Measurements from ENCODE around the gene CNTROB.

Gene CNTROB

GRCh38 chr17:7955414-7956227, 23.6 kb downstream of the CNTROB start:
- H3K4me3 ChIP-seq (ENCODE audit: low read length): no peak overlapping the region
- no peaks in the 10 kb centered on the region for H3K9me3 ChIP-seq (ENCODE audit: control insufficient read depth, low read length)
- no peak overlapping the region for H3K9ac ChIP-seq (ENCODE audit: low read length)
- H3K27me3 ChIP-seq (ENCODE audit: control insufficient read depth, insufficient read depth, low read length): no peaks in the 10 kb centered on the region
- no peaks in the 10 kb centered on the region for H3K4me1 ChIP-seq (ENCODE audit: control insufficient read depth, insufficient read depth, low read length)
- no peaks in the 10 kb centered on the region for H3K36me3 ChIP-seq (ENCODE audit: control insufficient read depth, insufficient read depth, low read length)

GRCh38 chr17:7956228-7956965, 24.4 kb downstream of the CNTROB start:
- no peaks in the 10 kb centered on the region for H3K36me3 ChIP-seq (ENCODE audit: control insufficient read depth, insufficient read depth, low read length)
- no peak overlapping the region for H3K9ac ChIP-seq (ENCODE audit: low read length)
- H3K27me3 ChIP-seq (ENCODE audit: control insufficient read depth, insufficient read depth, low read length): no peaks in the 10 kb centered on the region

GRCh38 chr17:7959503-7960253, 27.7 kb downstream of the CNTROB start:
- H3K9me3 ChIP-seq (ENCODE audit: control insufficient read depth, low read length): no peaks in the 10 kb centered on the region
- H3K9ac ChIP-seq (ENCODE audit: low read length): no peak overlapping the region
- H3K36me3 ChIP-seq (ENCODE audit: control insufficient read depth, insufficient read depth, low read length): no peaks in the 10 kb centered on the region
- H3K4me3 ChIP-seq (ENCODE audit: low read length): no peak overlapping the region
- peaks cover 3% of the 10 kb centered on the region for H3K27me3 ChIP-seq (ENCODE audit: control insufficient read depth, insufficient read depth, low read length)
- H3K4me1 ChIP-seq (ENCODE audit: control insufficient read depth, insufficient read depth, low read length): no peaks in the 10 kb centered on the region

More at GRCh38 chr17:7956228-7956965, 24.4 kb downstream of the CNTROB start:
- Histone ChIP-seq H3K4me1 (ENCODE audit: control insufficient read depth, insufficient read depth, low read length) (no peaks in the 10 kb centered on the region), H3K9me3 (ENCODE audit: control insufficient read depth, low read length) (no peaks in the 10 kb centered on the region), H3K4me3 (ENCODE audit: low read length) (no peak overlapping the region)

GRCh38 chr17:7961421-7961820, 29.4 kb downstream of the CNTROB start:
- H3K4me1 ChIP-seq (ENCODE audit: control insufficient read depth, insufficient read depth, low read length): no peaks in the 10 kb centered on the region
- H3K9me3 ChIP-seq (ENCODE audit: control insufficient read depth, low read length): no peaks in the 10 kb centered on the region
- H3K9ac ChIP-seq (ENCODE audit: low read length): no peak overlapping the region
- H3K4me3 ChIP-seq (ENCODE audit: low read length): no peak overlapping the region
- H3K36me3 ChIP-seq (ENCODE audit: control insufficient read depth, insufficient read depth, low read length): no peaks in the 10 kb centered on the region
- peaks cover 3% of the 10 kb centered on the region for H3K27me3 ChIP-seq (ENCODE audit: control insufficient read depth, insufficient read depth, low read length)

- H3K4me3 ChIP-seq (ENCODE audit: low read length): no peak overlapping the region
- H3K4me1 ChIP-seq (ENCODE audit: control insufficient read depth, insufficient read depth, low read length): no peaks in the 10 kb centered on the region
- no peaks in the 10 kb centered on the region for H3K9me3 ChIP-seq (ENCODE audit: control insufficient read depth, low read length)
- no peaks in the 10 kb centered on the region for H3K36me3 ChIP-seq (ENCODE audit: control insufficient read depth, insufficient read depth, low read length)
- H3K9ac ChIP-seq (ENCODE audit: low read length): no peak overlapping the region
- H3K27me3 ChIP-seq (ENCODE audit: control insufficient read depth, insufficient read depth, low read length): no peaks in the 10 kb centered on the region
These were observed 35.7 kb downstream of the CNTROB start for GRCh38 chr17:7967751-7968150.

- Histone ChIP-seq H3K4me1 (ENCODE audit: control insufficient read depth, insufficient read depth, low read length) (no peaks in the 10 kb centered on the region), H3K9me3 (ENCODE audit: control insufficient read depth, low read length) (no peaks in the 10 kb centered on the region), H3K9ac (ENCODE audit: low read length) (no peak overlapping the region), H3K27me3 (ENCODE audit: control insufficient read depth, insufficient read depth, low read length) (no peaks in the 10 kb centered on the region), H3K36me3 (ENCODE audit: control insufficient read depth, insufficient read depth, low read length) (no peaks in the 10 kb centered on the region), H3K4me3 (ENCODE audit: low read length) (no peak overlapping the region)
These were observed 37.4 kb downstream of the CNTROB start for GRCh38 chr17:7969433-7969832.

- H3K4me3 ChIP-seq (ENCODE audit: low read length): no peak overlapping the region
- no peaks in the 10 kb centered on the region for H3K27me3 ChIP-seq (ENCODE audit: control insufficient read depth, insufficient read depth, low read length)
- H3K9ac ChIP-seq (ENCODE audit: low read length): no peak overlapping the region
- H3K9me3 ChIP-seq (ENCODE audit: control insufficient read depth, low read length): no peaks in the 10 kb centered on the region
- no peaks in the 10 kb centered on the region for H3K4me1 ChIP-seq (ENCODE audit: control insufficient read depth, insufficient read depth, low read length)
- no peaks in the 10 kb centered on the region for H3K36me3 ChIP-seq (ENCODE audit: control insufficient read depth, insufficient read depth, low read length)
These were observed 39.6 kb downstream of the CNTROB start for GRCh38 chr17:7971651-7972050.

GRCh38 chr17:7972131-7972785, 40.3 kb downstream of the CNTROB start:
- H3K9ac ChIP-seq (ENCODE audit: low read length): no peak overlapping the region
- H3K36me3 ChIP-seq (ENCODE audit: control insufficient read depth, insufficient read depth, low read length): no peaks in the 10 kb centered on the region
- no peak overlapping the region for H3K4me3 ChIP-seq (ENCODE audit: low read length)
- H3K9me3 ChIP-seq (ENCODE audit: control insufficient read depth, low read length): no peaks in the 10 kb centered on the region
- H3K27me3 ChIP-seq (ENCODE audit: control insufficient read depth, insufficient read depth, low read length): no peaks in the 10 kb centered on the region
- H3K4me1 ChIP-seq (ENCODE audit: control insufficient read depth, insufficient read depth, low read length): no peaks in the 10 kb centered on the region

- Histone ChIP-seq H3K4me1 (ENCODE audit: control insufficient read depth, insufficient read depth, low read length) (no peaks in the 10 kb centered on the region), H3K36me3 (ENCODE audit: control insufficient read depth, insufficient read depth, low read length) (no peaks in the 10 kb centered on the region), H3K4me3 (ENCODE audit: low read length) (no peak overlapping the region), H3K9me3 (ENCODE audit: control insufficient read depth, low read length) (no peaks in the 10 kb centered on the region), H3K9ac (ENCODE audit: low read length) (no peak overlapping the region), H3K27me3 (ENCODE audit: control insufficient read depth, insufficient read depth, low read length) (no peaks in the 10 kb centered on the region)
These were observed 42.7 kb downstream of the CNTROB start for GRCh38 chr17:7974638-7975131.

GRCh38 chr17:7977039-7977438, 45.0 kb downstream of the CNTROB start:
- H3K36me3 ChIP-seq (ENCODE audit: control insufficient read depth, insufficient read depth, low read length): no peaks in the 10 kb centered on the region
- H3K27me3 ChIP-seq (ENCODE audit: control insufficient read depth, insufficient read depth, low read length): peaks cover 6% of the 10 kb centered on the region
- H3K4me3 ChIP-seq (ENCODE audit: low read length): no peak overlapping the region
- no peak overlapping the region for H3K9ac ChIP-seq (ENCODE audit: low read length)
- H3K9me3 ChIP-seq (ENCODE audit: control insufficient read depth, low read length): no peaks in the 10 kb centered on the region
- no peaks in the 10 kb centered on the region for H3K4me1 ChIP-seq (ENCODE audit: control insufficient read depth, insufficient read depth, low read length)

GRCh38 chr17:7977805-7978204, 45.8 kb downstream of the CNTROB start:
- no peak overlapping the region for H3K4me3 ChIP-seq (ENCODE audit: low read length)
- H3K36me3 ChIP-seq (ENCODE audit: control insufficient read depth, insufficient read depth, low read length): no peaks in the 10 kb centered on the region
- no peaks in the 10 kb centered on the region for H3K9me3 ChIP-seq (ENCODE audit: control insufficient read depth, low read length)
- no peak overlapping the region for H3K9ac ChIP-seq (ENCODE audit: low read length)
- H3K4me1 ChIP-seq (ENCODE audit: control insufficient read depth, insufficient read depth, low read length): no peaks in the 10 kb centered on the region
- H3K27me3 ChIP-seq (ENCODE audit: control insufficient read depth, insufficient read depth, low read length): peaks cover 6% of the 10 kb centered on the region
